HG02642 (cell line): Measurements from ENCODE around the gene GRM8.
A peak's percentile ranks its signal among the peaks of the same experiment; 100 is the strongest.

Experiments used
- ATAC-seq: cut with Tn5 transposase; IDR thresholded peaks from one replicate; pipeline ENCODE4 v1.9.1; 2021; ENCODE audit warnings: mild to moderate bottlenecking; ENCODE audit not compliant: unreplicated experiment, poor library complexity

The GRM8 gene

GRCh38 chr7:126605056-126605455 is 647.7 kb downstream of the GRM8 start:
- ATAC-seq: no peak

GRCh38 chr7:126589068-126589684 is 663.6 kb downstream of the GRM8 start:
- ATAC-seq: no peak

- no peak for ATAC-seq
These were observed 674.4 kb downstream of the GRM8 start for GRCh38 chr7:126578338-126578737.

GRCh38 chr7:126574276-126575250 is 678.2 kb downstream of the GRM8 start:
- no peak for ATAC-seq

- ATAC-seq: peak; percentile 42
These were observed 681.9 kb downstream of the GRM8 start for GRCh38 chr7:126570845-126571244.

GRCh38 chr7:126569402-126569801 is 683.3 kb downstream of the GRM8 start:
- no peak for ATAC-seq

GRCh38 chr7:126557271-126557670 is 695.5 kb downstream of the GRM8 start:
- peak; percentile 58 for ATAC-seq

GRCh38 chr7:126541406-126541805 is 711.3 kb downstream of the GRM8 start:
- no peak for ATAC-seq

GRCh38 chr7:126535176-126535575 is 717.6 kb downstream of the GRM8 start:
- no peak for ATAC-seq

- ATAC-seq: no peak
These were observed 719.0 kb downstream of the GRM8 start for GRCh38 chr7:126533715-126534114.

- no peak for ATAC-seq
These were observed 722.9 kb downstream of the GRM8 start for GRCh38 chr7:126529833-126530232.

- no peak for ATAC-seq
These were observed 723.5 kb downstream of the GRM8 start for GRCh38 chr7:126529254-126529653.

- no peak for ATAC-seq
These were observed 726.8 kb downstream of the GRM8 start for GRCh38 chr7:126525906-126526305.

- no peak for ATAC-seq
These were observed 727.8 kb downstream of the GRM8 start for GRCh38 chr7:126524967-126525366.

GRCh38 chr7:126511046-126511445 is 741.7 kb downstream of the GRM8 start:
- ATAC-seq: no peak

GRCh38 chr7:126501617-126502016 is 751.1 kb downstream of the GRM8 start:
- ATAC-seq: no peak

- ATAC-seq: no peak
These were observed 753.3 kb downstream of the GRM8 start for GRCh38 chr7:126499481-126499880.

GRCh38 chr7:126495733-126496132 is 757.0 kb downstream of the GRM8 start:
- ATAC-seq: no peak

GRCh38 chr7:126495001-126495400 is 757.7 kb downstream of the GRM8 start:
- ATAC-seq: no peak

- ATAC-seq: peak; percentile 54
These were observed 758.9 kb downstream of the GRM8 start for GRCh38 chr7:126493801-126494200.

- ATAC-seq: no peak
These were observed 762.9 kb downstream of the GRM8 start for GRCh38 chr7:126489874-126490273.
